A549 (cell line): Measurements from ENCODE around the gene DSC2.

ENCODE experiments used
- CEBPB ChIP-seq, 2 experiments: fragments of >200 bp in 1 of 2; sonication (Bioruptor Twin) in 1 of 2; formaldehyde crosslinking in 1 of 2; IDR thresholded peaks; 2 replicates each; pipeline ENCODE4 v1.6.1; 2012 to 2016
- TF ChIP-seq, protein P1 (sequence below): fragments of 200-600 bp; sonication (generic); IDR thresholded peaks from 2 replicates; pipeline ENCODE4 v1.6.1; 2016; ENCODE audit warnings: antibody characterized with exemption, mild to moderate bottlenecking, moderate library complexity

DNA sequence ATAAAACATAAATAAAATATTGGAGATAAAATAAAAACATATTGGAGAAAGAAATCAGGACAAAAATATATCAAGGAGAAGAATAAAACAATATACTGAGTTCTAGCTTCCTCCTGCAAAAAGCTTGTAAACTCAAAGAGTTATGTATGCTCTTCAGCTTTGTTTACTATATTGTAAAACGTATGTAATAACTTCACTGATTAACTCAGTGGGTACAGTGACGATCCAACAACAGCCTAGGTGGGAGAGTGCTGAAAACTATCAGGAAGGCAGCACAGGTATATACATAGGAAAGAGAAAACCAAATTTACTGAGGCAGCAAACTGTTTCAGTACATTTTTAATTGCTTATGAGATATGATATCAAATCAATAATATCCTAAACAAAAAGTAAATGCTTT, 8.3 kb downstream of the DSC2 start:
- TF ChIP-seq, protein P1, sequence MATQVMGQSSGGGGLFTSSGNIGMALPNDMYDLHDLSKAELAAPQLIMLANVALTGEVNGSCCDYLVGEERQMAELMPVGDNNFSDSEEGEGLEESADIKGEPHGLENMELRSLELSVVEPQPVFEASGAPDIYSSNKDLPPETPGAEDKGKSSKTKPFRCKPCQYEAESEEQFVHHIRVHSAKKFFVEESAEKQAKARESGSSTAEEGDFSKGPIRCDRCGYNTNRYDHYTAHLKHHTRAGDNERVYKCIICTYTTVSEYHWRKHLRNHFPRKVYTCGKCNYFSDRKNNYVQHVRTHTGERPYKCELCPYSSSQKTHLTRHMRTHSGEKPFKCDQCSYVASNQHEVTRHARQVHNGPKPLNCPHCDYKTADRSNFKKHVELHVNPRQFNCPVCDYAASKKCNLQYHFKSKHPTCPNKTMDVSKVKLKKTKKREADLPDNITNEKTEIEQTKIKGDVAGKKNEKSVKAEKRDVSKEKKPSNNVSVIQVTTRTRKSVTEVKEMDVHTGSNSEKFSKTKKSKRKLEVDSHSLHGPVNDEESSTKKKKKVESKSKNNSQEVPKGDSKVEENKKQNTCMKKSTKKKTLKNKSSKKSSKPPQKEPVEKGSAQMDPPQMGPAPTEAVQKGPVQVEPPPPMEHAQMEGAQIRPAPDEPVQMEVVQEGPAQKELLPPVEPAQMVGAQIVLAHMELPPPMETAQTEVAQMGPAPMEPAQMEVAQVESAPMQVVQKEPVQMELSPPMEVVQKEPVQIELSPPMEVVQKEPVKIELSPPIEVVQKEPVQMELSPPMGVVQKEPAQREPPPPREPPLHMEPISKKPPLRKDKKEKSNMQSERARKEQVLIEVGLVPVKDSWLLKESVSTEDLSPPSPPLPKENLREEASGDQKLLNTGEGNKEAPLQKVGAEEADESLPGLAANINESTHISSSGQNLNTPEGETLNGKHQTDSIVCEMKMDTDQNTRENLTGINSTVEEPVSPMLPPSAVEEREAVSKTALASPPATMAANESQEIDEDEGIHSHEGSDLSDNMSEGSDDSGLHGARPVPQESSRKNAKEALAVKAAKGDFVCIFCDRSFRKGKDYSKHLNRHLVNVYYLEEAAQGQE: no peak
- TF ChIP-seq CEBPB (IDR thresholded peaks at IDR 0.05): no peak
